ENCODE results near the gene KTI12.

KTI12 gene

DNA sequence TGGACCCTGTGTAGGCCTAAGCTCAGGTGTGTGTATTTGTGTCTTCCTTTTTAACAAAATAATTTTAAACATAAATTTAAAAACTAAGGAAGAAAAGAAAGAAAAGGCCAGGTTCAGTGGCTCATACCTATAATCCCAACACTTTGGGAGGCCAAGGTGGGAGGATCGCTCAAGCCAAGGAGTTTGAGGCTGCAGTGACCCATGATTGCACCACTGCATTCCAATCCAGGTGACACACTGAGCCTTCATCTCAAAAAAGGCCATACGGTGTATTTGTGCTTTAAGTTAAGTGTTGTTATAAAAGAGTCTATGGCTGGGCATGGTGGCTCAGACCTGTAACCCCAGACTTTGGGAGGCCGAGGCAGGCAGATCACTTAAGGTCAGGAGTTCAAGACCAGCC, 51.4 kb downstream of the KTI12 start:
- DNase-seq (ENCODE audit: low read depth), result no peak

All from T follicular helper cell (primary cell).